HG03460 (cell line): ENCODE results near the gene PRKAG2.

Source experiments
- ATAC-seq: cut with Tn5 transposase; IDR thresholded peaks from one replicate; pipeline ENCODE4 v1.9.1; 2021; ENCODE audit not compliant: unreplicated experiment

PRKAG2 gene

DNA sequence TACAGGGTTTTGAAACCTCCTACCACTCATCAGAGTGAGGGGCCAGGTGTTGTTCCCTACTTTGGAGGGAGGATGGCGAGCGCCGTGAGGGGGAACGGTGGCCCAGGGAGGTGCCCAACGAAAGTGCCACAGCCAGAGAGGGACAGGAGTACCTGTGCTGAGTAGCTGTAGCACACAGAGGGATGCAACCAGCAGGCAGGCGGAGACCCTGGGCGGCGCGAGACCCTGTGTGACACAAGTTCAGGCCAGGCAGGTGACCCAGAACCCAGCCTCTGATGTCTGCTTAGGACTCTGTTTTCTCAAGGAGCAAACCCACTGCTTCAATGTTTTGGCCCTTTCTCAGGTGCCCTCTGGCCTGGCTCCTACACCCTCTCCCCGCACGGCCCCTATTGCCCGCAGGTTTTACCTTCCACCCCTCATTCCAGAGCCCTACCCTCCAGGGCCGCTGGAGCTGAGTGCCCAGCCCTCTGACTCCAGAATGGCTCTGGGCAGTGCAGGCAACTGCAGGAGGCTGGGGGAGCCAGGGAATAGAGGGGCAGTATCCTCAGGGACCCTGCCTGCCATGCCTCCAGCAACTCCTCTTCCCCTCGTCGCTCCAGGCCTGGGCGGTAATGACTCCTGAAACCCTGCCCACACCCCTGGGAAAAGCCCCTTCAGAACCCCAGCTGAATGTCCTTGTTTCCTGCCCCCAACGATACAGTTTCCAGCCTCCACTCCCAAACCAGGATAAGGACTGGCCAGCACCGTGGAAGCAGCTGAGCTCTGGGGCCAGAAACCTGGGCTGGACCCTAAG is 193.1 kb downstream of the PRKAG2 start:
- ATAC-seq, result no peak

GRCh38 chr7:151682831-151683614 is 193.9 kb downstream of the PRKAG2 start:
- ATAC-seq, result no peak

DNA sequence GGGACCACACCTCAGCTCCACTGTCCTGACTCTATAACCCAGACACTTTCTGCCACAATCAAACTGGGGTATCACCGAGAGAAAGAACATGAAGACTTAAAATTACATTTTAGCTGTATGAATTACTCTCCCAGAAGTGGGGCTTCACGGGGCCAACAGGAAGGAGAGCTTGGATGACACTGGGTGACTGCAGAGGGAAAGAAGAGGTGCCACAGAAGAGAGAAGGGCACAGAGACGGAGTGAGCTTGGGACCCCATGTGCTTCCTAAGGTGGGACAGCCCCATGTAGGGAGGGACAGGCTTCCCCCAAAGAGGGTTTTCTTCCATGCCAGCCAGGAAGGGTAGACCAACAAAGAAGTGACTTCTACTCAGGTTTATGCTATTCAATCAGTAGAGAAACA is 195.2 kb downstream of the PRKAG2 start:
- ATAC-seq, result no peak

DNA sequence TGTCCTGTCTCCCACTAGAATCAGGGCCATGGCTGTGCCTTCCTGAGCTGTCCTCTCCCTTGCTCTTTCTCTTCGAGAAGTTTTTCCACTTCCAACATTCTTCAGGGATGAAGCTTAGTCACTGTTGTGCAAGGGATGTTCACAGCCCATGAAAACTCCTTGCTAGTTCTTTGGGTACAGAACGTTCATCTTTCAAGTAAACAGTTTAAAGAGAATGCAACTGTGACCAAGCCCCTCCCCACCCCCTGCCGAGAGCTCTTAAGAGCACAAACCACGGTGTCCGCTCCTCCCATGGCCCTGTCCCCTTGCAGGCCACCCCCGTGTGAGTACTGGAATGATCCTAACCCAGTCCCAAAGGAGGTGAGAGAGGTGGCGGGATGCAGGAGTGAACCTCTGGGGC is 196.1 kb downstream of the PRKAG2 start:
- ATAC-seq, result no peak

DNA sequence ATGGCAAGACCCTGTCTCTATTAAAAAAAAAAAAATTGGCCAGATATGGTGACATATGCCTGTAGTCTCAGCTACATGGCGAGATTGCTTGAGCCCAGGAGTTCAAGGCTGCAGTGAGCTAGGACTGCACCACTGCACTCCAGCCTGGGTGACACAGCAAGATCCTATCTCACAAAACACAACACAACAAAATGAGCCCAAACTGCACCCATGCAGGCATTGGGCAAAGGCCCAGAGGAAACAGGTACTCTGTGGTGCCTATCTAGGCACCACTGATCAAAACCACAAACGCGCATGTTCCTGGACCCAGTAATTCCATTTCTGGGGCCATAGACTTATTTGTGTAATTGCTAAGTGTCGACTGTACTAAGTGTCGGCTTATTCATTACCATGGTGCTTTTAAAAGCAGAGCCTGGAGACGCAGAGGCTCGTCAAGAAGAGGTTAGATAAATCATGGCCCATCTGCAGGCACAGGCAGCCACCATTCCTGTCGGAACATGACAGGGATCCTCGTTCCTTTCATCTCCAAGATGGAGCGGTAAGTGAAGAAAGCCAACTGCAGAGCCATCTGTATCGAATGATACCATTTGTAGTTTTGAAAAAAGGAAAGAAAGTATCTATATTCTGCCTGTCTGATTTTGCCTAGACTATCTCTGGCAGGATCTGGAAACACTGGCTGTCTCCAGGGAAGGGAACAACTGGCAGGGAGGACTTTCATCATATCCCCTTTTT is 196.9 kb downstream of the PRKAG2 start:
- ATAC-seq, result no peak

- no peak for ATAC-seq
Measured at GRCh38 chr7:151679071-151679708, 197.7 kb downstream of the PRKAG2 start.

GRCh38 chr7:151678227-151678604 is 198.7 kb downstream of the PRKAG2 start:
- ATAC-seq, result no peak

DNA sequence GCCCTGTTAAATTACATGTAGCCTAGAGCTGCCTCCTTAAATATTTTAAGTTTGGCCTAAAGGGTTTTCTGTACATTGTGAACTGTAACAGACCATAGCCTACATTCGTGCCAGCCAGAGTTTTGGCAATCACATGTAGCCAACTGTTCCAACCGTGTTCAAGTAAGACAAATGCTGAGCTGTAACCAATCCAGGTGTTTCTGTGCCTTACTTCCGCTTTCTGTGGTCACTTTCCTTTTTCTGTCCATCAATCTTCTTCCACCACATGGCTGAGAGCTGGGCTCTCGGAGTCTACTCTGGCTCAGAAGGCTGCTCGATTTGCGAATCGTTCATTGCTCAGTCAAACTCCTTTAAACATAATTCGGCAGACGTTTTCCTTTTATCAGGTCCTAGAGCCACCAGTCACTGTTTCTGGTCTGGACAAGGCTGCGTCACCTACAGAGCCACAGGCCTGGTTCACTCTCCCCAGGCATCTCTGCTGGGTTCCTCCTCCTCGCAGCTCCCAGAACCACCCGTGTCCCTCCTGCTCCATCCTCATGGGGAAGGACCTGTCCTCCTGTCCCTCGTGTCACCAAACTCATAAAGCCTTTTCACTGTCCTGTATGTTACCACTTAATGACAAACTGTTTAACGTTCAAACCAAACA is 199.2 kb downstream of the PRKAG2 start:
- ATAC-seq, result no peak

- ATAC-seq, result no peak
Measured at GRCh38 chr7:151676759-151677158, 200.2 kb downstream of the PRKAG2 start.

DNA sequence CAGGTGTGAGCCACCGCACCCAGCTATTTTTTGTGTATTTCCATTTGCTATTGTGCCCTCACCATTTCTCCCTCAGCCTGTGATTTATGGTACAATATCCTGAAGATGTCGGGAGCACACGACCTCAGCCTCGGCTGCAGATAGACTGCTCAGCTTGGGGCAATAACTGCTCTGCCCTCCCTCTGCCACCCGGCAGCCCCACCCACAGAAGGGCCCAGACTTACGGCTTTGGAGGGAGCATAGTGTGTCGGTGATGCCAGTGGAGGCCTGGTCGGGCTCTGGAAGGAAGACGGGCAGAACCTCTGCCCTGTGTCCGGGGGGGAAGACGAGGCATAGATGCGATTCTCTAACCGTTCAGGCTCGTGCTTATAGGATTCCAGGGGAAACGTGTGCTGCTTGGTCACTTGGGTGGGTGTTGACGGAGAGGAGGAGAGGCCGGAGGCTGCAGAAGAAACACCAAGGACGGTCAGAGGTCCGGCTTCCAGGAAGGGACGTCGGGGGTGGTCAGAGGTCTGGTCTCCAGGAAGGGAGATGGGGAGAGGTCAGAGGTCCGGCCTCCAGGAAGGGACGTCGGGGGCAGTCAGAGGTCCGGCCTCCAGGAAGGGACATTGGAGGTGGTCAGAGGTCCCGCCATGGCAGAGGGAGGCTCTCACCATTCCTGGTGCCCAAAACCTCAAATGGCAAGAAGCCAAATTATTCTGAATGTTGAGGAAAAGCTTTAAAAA is 201.6 kb downstream of the PRKAG2 start:
- no peak for ATAC-seq

DNA sequence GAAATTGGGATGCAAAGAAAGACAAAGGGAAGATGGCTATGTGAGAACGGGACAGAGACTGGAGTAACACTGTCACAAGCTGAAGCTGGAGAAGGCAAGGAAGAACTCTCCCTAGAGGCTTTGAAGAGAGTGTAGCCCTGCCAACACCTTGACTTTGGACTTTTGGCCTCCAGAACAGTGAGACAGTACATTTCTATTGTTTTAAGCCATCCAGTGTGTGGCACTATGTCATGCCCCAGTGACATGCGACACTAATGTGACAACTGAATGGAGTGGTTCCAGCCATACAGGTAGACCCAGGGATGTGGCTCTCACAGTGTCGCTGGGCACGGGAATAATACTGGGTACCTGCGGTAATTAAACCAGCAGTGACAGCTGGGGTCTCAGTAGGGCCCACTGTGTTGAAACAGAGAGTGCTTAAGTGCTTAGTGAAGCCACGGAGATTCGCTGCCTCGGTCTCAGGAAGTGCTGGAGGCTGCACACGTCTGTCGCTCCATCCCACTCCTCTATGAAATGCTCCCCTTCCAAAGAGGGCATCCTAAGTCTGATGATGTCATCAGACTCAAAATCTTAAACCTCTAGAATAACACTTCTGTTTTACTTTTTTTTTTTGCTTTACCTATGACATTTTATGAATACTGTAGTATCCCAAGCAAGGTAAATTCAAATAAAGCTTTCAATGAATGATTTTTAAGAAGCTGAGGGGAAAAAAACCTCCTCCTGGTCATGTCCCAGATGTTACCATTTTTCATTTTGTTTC is 202.6 kb downstream of the PRKAG2 start:
- no peak for ATAC-seq

DNA sequence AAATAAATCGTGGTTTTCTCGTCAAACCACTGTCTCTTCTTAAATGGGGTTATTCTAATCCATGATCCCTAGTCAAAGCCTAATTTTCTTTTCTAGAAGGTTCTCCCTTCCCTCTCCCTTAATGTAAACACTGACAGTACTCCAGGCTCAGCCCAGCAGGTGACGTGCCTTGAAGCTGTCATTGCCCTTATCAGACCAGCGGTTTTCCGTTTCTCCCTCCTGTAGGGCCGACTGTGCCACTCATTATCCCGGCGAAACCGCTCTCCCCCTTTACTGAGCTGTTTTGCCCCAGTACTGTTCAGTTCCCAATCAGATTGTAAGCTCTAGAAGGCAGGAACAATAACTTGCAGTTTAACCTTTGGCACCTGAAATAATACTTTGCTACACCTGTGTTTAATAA is 203.7 kb downstream of the PRKAG2 start:
- ATAC-seq, result no peak

DNA sequence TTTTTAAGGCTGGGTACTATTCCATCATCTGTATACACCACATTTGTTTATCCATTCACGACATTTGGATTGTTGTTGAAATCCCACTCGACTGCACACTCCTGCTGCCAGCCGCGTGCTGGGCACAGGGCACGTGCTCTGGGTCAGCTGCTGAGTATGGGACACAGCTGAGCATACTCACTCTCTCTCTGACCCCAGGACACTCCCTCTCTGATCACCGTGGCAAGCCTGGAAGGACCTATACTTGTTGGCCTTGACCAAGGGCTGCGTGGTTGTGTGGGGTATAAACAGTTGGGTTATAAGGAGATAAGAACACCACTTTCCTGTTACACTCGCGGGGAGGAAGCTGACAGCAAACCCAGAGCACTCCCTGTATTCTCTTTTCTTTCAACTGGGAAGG is 204.2 kb downstream of the PRKAG2 start:
- ATAC-seq, result no peak

DNA sequence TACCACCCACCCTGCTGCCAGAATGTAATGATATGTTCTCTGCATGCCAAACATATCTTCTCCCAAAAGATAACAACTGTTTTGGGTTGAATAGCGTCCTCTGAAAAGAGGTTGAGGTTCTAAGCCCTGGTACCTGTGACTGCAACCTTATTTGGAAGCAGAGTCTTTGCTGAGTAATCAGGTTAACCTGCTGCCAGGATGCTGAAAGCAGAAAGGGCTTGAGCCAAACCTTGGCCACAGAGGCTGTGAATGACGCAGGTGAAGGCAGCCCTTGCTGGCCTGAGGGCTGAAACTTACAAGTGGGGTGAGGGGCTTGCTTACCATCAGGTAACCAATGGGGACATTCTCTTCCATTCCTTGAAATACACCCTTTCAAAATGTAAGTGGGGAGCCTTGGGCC is 205.4 kb downstream of the PRKAG2 start:
- ATAC-seq, result no peak

DNA sequence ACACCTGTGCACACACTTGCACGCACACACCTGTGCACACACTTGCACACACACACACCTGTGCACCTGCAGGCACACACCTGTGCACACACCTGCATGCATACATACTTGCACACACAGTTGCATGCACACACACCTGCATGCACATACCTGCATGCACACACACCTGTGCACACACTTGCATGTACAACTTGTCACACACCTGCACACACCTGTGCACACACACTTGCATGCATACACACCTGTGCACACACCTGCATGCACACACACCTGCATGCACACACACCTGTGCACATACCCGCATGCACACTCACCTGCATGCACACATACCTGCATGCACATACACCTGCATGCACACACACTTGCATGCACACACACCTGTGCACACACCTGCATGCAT is 207.2 kb downstream of the PRKAG2 start:
- no peak for ATAC-seq

GRCh38 chr7:151666886-151667285 is 210.0 kb downstream of the PRKAG2 start:
- no peak for ATAC-seq

- ATAC-seq, result no peak
Measured at GRCh38 chr7:151665368-151665767, 211.5 kb downstream of the PRKAG2 start.

DNA sequence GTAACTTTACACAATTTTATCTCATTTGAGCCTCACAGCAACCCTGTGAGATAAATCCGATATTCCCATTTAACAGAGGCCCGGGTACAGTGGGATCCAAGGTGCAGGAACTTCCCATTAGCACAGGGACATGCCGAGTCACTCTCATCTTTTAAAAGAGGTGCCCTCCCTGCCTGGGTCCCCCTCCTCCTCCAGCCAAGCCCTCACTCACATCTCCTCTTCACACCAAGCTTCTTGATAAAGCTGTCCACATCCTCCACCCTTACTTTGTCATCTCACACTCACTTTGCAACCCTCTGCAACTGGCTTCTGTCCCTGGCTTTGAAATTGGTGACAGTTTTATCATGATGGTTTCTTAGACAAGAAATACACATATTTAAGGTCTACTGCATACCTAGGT is 212.6 kb downstream of the PRKAG2 start:
- no peak for ATAC-seq

- no peak for ATAC-seq
Measured at GRCh38 chr7:151663382-151664100, 213.4 kb downstream of the PRKAG2 start.
